Stimulated activated CD8-positive, alpha-beta memory T cell treated with anti-CD3 and anti-CD28 coated beads, Interleukin-2, amount 100 ng/mL, for 1 hour (primary cell): ENCODE data around the gene SPPL2B.
A peak's percentile ranks its signal among the peaks of the same experiment; 100 is the strongest.
"Not testable (repeated sequence)": the region's sequence is repeated elsewhere in the genome, so short reads cannot be mapped to it uniquely, and the experiment has no call there.

Experiments
- DNase-seq, 2 donors: peaks; one replicate each; pipeline ENCODE4 v3.0.0-alpha.2; 2020; ENCODE audit warnings: low read depth in 2 of 2

SPPL2B gene

DNA sequence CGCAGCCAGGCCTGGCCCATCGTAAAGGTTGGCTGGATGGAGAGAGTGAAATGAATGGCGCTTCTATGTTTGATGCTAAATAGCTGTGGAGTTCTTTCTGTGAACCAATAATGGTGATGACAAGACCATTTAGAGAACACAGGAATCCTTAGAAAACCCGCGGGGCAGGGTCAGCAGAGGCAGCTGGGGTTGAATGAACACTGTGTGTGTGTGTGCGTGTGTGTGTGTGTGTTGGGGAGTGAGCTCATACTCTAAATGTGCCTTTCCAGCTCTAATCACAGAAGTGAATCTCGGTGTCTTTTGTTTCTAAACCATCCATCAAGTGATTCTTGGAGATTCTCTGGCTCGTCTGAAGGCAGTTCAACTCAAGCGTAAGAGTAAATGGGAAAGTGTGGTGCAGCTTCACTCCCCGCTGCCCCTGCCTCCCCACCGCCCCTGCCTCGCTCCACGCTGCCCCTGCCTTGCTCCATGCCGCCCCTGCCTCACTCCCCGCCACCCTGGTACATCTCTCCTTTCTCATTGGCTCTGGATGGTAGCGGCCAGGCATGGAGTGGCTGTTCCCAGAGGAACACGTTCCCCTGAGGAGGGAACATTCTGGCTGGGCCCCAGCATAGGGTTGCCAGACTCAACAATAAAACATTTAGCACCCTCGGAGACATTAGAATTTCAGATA, 52.8 kb downstream of the SPPL2B start:
- DNase-seq = no peak

GRCh38 chr19:2382530-2383222, 54.2 kb downstream of the SPPL2B start:
- DNase-seq = no peak

GRCh38 chr19:2385053-2385721, 56.7 kb downstream of the SPPL2B start:
- no peak for DNase-seq

DNA sequence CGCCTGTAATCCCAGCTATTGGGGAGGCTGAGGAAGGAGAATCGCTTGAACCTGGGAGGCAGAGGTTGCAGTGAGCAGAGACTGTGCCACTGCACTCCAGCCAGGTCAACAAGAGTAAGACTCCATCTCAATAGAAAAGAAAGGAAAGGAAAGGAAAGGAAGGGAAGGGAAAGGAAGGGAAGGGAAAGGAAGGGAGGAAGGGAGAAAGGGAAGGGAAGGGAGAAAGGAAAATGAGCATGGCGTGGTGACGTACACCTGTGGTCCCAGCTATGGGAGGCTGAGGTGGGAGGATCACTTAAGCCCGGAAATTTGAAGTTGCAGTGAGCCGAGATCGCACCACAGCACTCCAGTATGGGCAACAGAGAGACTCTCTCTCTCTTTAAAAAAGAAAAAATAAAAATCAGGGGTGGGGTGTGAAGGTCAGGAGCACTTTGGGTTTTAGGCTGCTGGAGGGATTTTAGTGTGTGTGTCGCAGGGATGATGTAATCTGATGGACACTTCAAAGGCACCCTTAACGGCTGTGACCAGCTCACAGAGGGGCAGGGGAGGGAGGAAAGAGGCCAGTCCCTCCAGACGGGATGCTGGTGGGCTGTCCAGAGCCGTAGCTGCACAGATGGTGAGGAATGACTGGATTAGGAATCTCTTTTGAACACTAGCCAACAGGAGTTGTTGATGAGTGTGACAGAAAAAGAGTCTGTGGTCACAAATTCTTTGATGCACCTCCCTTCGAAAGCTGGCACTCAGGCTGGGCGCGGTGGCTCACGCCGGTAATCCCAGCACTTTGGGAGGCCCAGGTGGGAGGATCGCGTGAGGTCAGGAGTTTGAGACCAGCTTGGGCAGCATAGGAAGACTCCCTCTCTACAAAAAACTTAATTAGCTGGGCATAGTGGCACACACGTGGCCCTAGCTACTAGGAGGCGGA, 59.1 kb downstream of the SPPL2B start:
- no peak for DNase-seq

DNA sequence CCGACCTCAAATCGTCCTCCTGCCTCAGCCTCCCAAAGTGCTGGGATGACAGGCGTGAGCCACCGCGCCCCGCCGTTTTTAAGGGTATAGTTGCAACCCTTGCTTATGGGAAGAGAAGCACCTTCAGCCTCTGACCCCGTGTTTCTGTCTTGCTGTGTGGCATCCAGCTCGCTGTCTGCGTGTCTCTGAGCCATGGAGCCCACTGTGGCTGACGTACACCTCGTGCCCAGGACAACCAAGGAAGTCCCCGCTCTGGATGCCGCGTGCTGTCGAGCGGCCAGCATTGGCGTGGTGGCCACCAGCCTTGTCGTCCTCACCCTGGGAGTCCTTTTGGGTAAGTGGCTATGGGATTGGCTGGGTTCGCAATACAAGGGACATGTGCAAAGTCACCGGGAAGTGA, 61.1 kb downstream of the SPPL2B start:
- DNase-seq = no peak

DNA sequence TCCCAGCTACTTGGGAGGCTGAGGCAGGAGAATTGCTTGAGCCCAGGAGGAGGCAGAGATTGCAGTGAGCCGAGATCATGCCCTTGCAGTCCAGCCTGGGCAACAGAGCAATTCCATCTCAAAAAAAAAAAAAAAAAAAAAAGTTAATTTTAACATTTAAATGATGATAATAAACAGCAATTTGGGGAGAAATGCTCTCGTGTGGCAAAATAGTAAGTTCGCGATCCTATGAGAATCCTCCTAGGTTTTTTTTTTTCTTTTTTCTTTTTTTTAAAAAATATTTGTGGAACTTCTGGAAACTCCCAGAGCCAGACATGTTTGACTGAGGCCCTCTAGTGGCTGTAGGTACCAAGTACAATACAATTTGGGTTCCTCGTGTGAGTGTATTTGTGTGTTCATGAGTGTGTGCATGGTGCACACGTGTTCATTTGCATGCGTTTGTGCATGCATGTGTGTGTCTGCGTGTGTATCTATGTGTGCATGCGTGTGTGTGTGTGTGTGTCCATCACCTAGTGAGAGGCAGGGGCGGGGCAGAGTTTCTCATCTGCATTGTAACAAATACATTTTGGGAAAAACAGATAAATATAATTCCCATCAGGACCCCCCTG, 62.7 kb downstream of the SPPL2B start:
- DNase-seq = peak in 1 of 2 donors; percentile 6

DNA sequence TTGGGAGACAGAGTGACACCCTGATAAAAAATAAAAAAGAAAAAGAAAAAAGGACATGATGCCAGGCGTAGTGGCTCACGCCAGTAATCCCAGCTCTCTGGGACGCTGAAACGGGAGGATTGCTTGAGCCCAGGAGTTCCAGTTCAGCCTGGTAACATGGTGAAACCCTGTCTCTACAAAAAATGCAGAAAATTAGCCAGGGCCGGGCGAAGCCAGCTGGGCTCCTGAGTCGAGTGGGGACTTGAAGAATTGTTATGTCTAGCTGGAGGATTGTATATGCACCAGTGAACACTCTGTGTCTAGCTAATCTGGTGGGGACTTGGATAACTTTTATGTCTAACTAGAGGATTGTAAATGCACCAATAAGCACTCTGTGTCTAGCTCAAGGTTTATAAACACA, 63.9 kb downstream of the SPPL2B start:
- no peak for DNase-seq

DNA sequence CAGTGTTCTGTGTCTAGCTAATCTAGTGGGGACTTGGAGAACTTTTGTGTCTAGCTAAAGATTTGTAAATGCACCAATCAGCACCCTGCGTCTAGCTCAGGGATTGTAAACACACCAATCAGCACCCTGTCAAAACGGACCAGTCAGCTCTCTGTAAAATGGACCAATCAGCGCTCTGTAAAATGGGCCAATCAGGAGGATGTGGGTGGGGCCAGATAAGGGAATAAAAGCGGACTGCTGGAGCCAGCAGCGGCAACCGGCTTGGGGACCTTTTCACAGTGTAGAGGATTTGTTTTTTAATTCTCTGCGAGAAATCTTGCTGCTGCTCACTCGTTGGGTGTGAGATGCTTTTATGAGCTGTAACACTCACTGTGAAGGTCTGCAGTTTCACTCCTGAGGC, 64.4 kb downstream of the SPPL2B start:
- DNase-seq = not testable (repeated sequence)

GRCh38 chr19:2394054-2394441, 65.6 kb downstream of the SPPL2B start:
- DNase-seq = no peak

DNA sequence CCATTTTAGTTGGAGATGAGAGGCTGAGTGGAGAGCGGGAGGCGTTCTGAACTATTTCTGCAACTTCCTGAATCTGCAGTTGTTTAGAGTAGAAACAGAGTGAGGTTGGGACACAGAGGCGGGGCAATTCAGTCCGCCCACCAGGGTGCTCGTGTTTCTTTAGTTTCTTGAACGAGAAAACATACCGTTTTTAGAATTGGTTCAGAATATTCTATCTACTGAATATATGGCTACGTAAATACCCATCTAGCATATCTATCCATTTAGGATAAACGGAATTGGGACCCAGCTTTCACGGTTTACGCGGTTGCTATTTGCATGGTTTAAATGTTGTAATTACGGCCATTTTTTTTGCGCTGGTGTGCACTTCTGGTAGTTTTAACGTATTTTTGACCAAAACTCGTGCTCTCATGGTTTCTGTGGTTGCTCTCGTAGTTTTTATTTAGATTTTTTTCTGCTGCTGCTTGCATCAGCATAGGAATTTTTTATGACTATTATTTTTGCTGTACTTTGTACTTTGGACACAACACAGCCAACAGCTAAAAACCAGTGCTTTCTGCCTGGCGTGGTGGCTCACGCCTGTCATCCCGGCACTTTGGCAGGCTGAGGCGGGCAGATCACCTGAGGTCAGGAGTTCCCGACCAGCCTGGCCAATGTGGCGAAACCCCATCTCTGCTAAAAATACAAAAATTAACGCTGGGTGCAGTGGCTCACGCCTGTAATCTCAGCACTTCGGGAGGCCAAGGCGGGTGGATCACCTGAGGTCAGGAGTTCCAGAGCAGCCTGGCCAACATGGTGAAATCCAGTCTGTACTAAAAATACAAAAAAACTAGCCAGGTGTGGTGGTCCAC, 66.2 kb downstream of the SPPL2B start:
- DNase-seq = no peak

DNA sequence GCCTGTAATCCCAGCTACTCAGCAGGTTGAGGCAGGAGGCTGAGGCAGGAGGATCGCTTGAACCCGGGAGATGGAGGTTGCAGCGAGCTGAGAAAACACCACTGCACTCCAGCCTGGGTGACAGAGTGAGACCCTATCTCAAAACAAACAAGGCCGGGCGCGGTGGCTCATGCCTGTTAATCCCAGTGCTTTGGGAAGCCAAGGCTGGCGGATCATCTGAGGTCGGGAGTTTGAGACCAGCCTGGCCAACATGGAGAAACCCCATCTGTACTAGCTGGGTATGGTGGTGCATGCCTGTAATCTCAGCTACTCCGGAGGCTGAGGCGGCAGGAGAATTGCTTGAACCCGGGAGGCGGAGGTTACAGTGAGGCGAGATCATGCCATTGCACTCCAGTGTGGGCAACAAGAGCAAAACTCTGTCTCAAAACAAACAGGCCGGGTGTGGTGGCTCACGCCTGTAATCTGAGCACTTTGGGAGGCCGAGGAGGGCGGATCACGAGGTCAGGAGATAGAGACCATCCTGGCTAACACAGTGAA, 66.9 kb downstream of the SPPL2B start:
- not testable (repeated sequence) for DNase-seq

GRCh38 chr19:2397173-2397572, 68.7 kb downstream of the SPPL2B start:
- not testable (repeated sequence) for DNase-seq

GRCh38 chr19:2398735-2399305, 70.3 kb downstream of the SPPL2B start:
- DNase-seq = no peak

GRCh38 chr19:2399582-2399981, 71.1 kb downstream of the SPPL2B start:
- no peak for DNase-seq
